HG03103 (cell line): Measurements from ENCODE around the gene TRMT2A.

Experiments
- ATAC-seq: cut with Tn5 transposase; IDR thresholded peaks from one replicate; pipeline ENCODE4 v1.9.1; 2021; ENCODE audit warnings: low read depth; ENCODE audit not compliant: unreplicated experiment

TRMT2A gene

DNA sequence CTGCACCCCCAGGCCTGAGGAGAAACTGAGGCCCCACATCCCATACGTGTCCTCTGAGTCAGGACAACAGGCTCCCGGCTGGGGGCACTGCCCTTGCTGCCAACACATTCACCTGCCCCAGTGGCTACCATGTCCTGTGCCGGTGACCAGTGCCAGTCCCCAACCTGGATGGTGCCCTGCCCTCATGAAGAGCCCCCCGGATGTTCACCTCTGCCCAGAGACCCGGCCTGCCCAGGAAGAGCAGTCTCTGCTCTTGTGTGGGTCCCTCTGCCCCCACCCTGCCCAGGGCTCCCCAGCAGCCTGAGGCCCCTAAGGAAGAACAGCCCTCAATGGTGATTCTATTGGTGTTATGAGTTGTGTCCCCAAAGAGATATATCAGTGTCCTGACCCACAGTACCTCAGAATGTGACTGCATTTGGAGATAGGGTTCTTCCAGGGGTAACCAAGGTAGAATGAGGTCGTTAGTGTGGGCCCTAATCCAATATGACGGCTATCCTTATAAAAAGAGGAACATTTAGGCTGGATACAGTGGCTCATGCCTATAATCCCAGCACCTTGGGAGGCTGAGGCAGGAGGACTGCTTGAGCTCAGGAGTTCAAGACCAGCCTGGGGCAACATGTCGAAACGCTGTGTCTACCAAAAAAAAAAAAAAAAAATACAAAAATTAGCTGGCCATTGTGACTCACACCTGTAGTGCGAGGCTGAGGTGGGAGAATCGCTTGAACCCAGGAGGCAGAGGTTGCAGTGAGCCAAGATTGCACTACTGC, 50.2 kb downstream of the TRMT2A start:
- no peak for ATAC-seq

DNA sequence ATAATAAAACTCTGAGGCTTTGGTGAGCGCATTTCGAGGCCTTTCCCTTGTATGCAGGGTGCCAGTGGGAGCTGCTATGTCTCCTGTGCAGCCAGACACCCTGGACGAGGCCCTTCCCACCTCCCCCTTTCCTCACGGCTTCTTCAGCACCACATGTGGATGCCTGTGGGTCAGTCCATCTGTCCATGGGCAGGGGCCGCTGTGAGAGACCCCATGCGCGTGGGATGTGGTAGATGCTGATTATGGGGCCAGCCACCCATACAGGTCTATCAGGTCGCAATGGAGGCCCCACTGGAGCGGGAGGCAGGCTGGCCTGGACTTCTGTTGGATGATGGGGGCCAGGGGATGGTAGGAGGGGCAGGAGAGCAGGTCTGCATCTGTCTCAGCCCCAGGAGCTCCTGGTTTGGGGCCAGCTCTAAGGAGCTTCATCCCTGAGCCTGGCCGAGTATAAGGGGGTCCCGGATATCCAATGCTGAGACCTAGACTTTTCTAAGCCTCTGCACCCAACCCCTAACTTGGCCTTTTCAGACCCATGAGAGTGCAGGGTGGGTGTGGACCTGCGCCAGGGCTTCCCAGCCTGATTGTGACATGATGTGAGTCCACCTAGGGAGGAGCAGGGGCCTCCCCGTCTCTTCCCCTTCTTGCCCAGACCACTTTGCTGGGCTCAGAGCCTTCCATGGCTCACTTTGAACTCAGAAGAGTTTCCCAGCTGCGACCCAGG, 51.0 kb downstream of the TRMT2A start:
- no peak for ATAC-seq

DNA sequence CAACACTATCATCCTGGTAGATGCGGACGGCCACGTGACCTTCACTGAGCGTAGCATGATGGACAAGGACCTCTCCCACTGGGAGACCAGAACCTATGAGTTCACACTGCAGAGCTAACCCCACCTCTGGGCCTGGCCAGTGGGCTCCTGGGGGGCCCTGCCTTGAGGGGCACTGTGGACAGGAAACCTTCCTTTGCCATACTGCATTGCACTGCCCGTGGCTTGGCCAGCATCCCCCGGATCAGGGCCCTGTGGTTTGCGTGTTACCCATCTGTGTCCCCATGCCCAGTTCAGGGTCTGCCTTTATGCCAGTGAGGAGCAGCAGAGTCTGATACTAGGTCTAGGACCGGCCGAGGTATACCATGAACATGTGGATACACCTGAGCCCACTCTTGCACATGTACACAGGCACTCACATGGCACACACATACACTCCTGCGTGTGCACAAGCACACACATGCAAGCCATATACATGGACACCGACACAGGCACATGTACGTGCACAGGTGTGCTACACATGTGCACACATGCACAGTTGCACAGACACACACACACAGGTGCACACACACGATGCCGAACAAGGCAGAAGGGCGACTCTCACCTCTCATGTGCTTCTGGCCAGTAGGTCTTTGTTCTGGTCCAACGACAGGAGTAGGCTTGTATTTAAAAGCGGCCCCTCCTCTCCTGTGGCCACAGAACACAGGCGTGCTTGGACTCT, 52.3 kb downstream of the TRMT2A start:
- ATAC-seq: no peak

DNA sequence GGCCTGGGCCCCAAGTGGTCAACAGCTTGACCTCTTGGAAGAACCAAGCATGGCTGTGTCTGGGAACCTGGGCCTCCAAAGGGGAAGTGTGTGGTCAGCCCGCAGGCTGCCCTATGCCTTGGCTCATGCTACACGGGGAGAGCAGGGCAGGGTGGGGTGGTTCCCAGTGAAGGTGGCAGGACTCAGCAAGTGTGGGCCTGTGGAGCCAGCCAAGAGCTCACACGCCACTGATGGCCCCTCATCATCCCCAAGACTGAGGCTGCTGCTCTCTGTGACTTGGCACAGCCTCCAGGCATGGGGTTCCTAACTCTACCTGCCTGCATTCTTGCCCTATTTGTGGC, 52.9 kb downstream of the TRMT2A start:
- ATAC-seq: no peak

DNA sequence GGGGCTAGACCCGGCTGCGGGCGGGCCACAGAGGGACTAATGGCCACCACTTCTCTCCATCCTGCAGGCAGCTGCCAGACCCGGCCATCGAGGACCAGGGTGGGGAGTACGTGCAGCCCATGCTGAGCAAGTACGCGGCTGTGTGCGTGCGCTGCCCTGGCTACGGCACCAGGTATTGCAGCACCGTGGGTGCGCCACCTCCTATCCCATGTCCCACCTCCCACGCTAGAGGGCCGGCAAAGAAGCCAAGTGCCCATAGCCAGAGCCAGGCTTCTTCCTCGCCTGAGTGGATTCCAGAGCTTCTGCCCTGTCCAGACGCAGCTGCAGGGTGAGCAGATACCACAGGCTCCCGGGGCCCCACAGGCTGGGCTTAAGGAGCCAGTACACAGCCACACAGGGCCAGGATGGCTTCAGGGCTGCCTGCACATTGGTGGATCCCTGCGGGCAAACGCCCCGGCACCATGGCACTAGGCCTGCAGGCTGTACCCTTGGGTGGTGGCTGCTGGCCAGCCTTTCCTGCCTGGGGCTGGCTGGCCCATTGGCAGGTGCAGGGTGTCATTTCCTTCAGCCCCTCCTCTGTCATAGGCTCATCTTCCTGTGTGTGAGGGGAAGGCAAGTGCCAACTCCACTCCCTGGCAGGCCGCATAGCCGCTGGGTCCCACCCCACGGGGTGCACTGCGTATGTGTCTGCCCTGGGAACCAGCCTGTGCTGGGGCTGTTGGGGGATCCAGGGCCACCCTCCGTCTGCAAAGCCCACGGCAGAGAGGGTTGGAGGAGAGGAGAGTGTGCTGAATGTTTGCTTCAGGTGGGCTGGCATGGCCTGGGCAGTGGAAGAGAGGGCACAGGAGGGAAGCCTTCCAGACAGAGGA, 53.5 kb downstream of the TRMT2A start:
- ATAC-seq: no peak

DNA sequence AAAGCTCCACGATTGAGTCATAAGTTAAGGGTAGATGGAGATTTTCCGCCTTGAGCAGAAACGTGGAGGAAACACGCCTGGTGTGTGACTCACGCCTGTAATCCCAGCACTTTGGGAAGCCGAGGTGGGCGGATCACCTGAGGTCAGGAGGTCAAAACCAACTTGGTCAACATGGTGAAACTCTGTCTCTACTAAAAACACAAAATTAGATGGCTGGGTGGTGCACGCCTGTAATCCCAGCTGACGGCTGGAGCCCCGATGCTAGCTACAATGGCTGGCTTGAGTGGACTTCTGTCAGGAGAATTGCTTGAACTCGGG, 54.3 kb downstream of the TRMT2A start:
- no peak for ATAC-seq

DNA sequence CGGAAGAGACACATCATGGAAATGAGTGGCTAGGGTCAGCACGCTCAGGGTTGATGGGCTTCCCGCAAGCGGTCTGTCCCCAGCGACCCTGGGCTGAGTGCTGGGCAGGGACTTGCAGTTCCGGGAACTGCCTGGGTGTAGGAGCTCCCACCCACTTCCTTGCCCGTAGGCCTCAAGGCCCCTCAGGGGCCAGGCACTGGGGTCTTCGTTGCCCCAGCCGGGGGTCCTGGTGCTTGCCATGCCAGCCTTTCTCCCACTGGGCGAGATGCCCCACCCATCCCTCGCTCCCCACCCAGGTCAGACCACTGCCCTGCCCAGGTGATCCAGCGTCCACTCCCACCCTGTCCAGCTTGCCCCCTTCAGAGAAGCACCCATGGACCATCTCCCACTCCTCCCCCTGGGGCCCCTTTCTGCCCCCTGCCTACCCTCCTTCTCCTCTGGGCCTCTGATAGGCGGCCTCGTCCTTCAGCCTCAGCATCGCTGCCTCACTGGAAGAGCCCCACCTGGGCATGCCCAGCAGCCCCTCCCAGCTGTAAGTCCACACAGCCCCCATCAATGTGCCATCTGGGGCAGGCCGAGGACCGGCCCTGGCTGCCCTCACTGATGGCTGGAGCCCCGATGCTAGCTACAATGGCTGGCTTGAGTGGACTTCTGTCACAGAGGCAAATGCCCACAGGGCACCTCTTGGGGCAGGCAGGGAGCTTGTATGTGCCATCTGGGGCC, 54.8 kb downstream of the TRMT2A start:
- ATAC-seq: no peak
